ENCODE results near the gene HTR1E. TPM values are rescaled to one million over a fixed set of nuclear protein-coding genes. Genes with fewer than 3 reads are reported as not detected.

Gene HTR1E
- total RNA-seq, 2 experiments from 2014 or later, result not detected

DNA sequence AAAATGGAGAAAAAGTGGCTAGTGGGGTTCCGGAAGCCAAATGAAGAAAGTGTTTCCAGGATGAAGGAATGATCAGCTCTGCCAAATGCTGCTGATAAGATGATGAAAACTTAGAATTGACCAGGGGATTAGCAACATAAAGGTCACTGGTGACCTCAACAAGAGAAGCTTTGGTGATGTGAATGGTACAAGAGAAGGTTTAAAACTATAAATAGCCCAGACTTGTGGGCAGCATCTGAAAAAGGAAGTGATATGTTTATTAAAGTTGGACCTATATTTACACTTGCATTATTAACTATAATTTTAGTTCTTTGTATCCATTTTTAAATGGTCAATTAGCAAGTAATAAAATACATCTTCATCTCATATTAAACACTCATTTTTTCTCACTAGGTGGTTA, 112.5 kb downstream of the HTR1E start:
- intact Hi-C loops (cut with micrococcal nuclease), result no loop called here
- Mint-ChIP-seq H3K9me3 (no peaks in the 10 kb centered on the region), H3K27me3 (peaks cover 10% of the 10 kb centered on the region), H3K36me3 (ENCODE audit: low read depth) (no peaks in the 10 kb centered on the region), H3K4me3 (no peak overlapping the region), H3K27ac (no peak overlapping the region), H3K4me1 (ENCODE audit: low read depth) (no peaks in the 10 kb centered on the region)
- DNase-seq, result no peak
- ChIA-PET POLR2A (no interaction called here), CTCF (interaction anchor here (1.1 kb wide), 1 partner anchor 29 kb away, joined by 4 read pairs; no protein-coding TSS in a partner anchor)
- no peak for ATAC-seq
- TF ChIP-seq CTCF (IDR thresholded peaks at IDR 0.05), result no peak

GRCh38 chr6:87053312-87053711, 116.0 kb downstream of the HTR1E start:
- no peak overlapping the region for H3K4me3 Mint-ChIP-seq
- H3K9me3 Mint-ChIP-seq, result no peaks in the 10 kb centered on the region
- POLR2A ChIA-PET, result no interaction called here
- H3K27ac Mint-ChIP-seq, result no peak overlapping the region
- peaks cover 12% of the 10 kb centered on the region for H3K27me3 Mint-ChIP-seq
- H3K36me3 Mint-ChIP-seq (ENCODE audit: low read depth), result no peaks in the 10 kb centered on the region
- TF ChIP-seq CTCF (IDR thresholded peaks at IDR 0.05), result no peak
- CTCF ChIA-PET, result no interaction called here
- no peaks in the 10 kb centered on the region for H3K4me1 Mint-ChIP-seq (ENCODE audit: low read depth)
- ATAC-seq, result no peak
- intact Hi-C loops (cut with micrococcal nuclease), result no loop called here
- no peak for DNase-seq

- ATAC-seq, result no peak
Observed at GRCh38 chr6:87054143-87054833, 117.0 kb downstream of the HTR1E start.

DNA sequence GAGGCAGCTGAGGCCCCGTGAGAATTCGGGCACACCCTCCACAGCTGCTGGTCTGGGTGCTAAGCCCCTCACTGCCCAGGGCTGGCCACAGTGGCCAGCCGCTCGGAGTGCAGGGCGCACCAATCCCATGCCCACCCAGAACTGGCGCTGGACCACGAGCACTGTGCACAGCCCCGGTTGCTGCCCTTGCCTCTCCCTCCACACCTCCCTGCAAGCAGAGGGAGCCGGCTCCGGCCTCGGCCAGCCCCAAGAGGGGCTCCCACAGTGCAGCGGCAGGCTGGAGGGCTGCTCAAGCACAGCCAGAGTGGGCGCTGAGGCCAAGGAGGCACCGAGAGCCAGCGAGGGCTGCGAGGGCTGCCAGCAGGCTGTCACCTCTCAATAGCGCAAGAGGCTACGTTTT, 122.6 kb downstream of the HTR1E start:
- intact Hi-C loops (cut with micrococcal nuclease), result no loop called here
- no peak overlapping the region for H3K27ac Mint-ChIP-seq
- no peak for TF ChIP-seq CTCF (IDR thresholded peaks at IDR 0.05)
- no peak for DNase-seq
- H3K36me3 Mint-ChIP-seq (ENCODE audit: low read depth), result no peaks in the 10 kb centered on the region
- no peak overlapping the region for H3K4me3 Mint-ChIP-seq
- H3K9me3 Mint-ChIP-seq, result no peaks in the 10 kb centered on the region
- ATAC-seq, result no peak
- CTCF ChIA-PET, result no interaction called here
- peaks cover 8% of the 10 kb centered on the region for H3K27me3 Mint-ChIP-seq
- POLR2A ChIA-PET, result no interaction called here
- no peaks in the 10 kb centered on the region for H3K4me1 Mint-ChIP-seq (ENCODE audit: low read depth)

More at GRCh38 chr6:87054143-87054833, 117.0 kb downstream of the HTR1E start:
- POLR2A ChIA-PET, result no interaction called here
- Mint-ChIP-seq H3K4me3 (no peak overlapping the region), H3K27me3 (peaks cover 8% of the 10 kb centered on the region), H3K27ac (no peak overlapping the region), H3K36me3 (ENCODE audit: low read depth) (no peaks in the 10 kb centered on the region), H3K4me1 (ENCODE audit: low read depth) (no peaks in the 10 kb centered on the region), H3K9me3 (no peaks in the 10 kb centered on the region)
- TF ChIP-seq CTCF (IDR thresholded peaks at IDR 0.05), result no peak
- intact Hi-C loops (cut with micrococcal nuclease), result no loop called here
- CTCF ChIA-PET, result interaction anchor here (0.9 kb wide), 1 partner anchor 25 kb away, joined by 3 read pairs; no protein-coding TSS in a partner anchor
- DNase-seq, result no peak

GRCh38 chr6:87065117-87065516, 127.8 kb downstream of the HTR1E start:
- intact Hi-C loops (cut with micrococcal nuclease), result no loop called here
- H3K9me3 Mint-ChIP-seq, result no peaks in the 10 kb centered on the region
- H3K27me3 Mint-ChIP-seq, result peaks cover 6% of the 10 kb centered on the region
- no peak overlapping the region for H3K4me3 Mint-ChIP-seq
- no peak overlapping the region for H3K27ac Mint-ChIP-seq
- ChIA-PET CTCF (interaction anchor here (1.3 to 2.2 kb wide), 3 partner anchors 14 to 328 kb away, joined by 3 to 8 read pairs (median 7); no protein-coding TSS in a partner anchor), POLR2A (no interaction called here)
- H3K36me3 Mint-ChIP-seq (ENCODE audit: low read depth), result no peaks in the 10 kb centered on the region
- DNase-seq, result no peak
- H3K4me1 Mint-ChIP-seq (ENCODE audit: low read depth), result no peaks in the 10 kb centered on the region
- TF ChIP-seq CTCF (IDR thresholded peaks at IDR 0.05), result no peak
- no peak for ATAC-seq

Other genes starting within 250 kb of the HTR1E start
- not detected for gene CGA, start 157.6 kb downstream of the HTR1E start, total RNA-seq
- 10 to 100 TPM; 76.4 to 78.3 TPM for gene ZNF292, start 218.0 kb downstream of the HTR1E start, total RNA-seq

All from activated CD8-positive, alpha-beta T cell treated with anti-CD3 and anti-CD28 coated beads for 36 hours (primary cell).